GM13977 (cell line): ENCODE data around the gene TM9SF4.

Experiments
- DNase-seq: peaks from one replicate; pipeline ENCODE4 v3.0.0; 2012; ENCODE audit warnings: low spot score
- in situ Hi-C: fragments of 300-500 bp; cut with MboI; formaldehyde crosslinking; loops from one replicate; pipeline ENCODE4 v1.12.0; 2022; ENCODE audit warnings: low sequenced_read_pairs, low pct_unique_long_range_greater_than_20kb, mixed read lengths, inconsistent platforms; ENCODE audit not compliant: unreplicated experiment
- TF ChIP-seq, protein P1 (sequence below): IDR thresholded peaks from 2 replicates; pipeline ENCODE4 v1.5.1; 2012; ENCODE audit warnings: mild to moderate bottlenecking, control low read depth; ENCODE audit not compliant: insufficient read depth; ENCODE audit errors: extremely low read depth, missing control alignments

Gene TM9SF4

DNA sequence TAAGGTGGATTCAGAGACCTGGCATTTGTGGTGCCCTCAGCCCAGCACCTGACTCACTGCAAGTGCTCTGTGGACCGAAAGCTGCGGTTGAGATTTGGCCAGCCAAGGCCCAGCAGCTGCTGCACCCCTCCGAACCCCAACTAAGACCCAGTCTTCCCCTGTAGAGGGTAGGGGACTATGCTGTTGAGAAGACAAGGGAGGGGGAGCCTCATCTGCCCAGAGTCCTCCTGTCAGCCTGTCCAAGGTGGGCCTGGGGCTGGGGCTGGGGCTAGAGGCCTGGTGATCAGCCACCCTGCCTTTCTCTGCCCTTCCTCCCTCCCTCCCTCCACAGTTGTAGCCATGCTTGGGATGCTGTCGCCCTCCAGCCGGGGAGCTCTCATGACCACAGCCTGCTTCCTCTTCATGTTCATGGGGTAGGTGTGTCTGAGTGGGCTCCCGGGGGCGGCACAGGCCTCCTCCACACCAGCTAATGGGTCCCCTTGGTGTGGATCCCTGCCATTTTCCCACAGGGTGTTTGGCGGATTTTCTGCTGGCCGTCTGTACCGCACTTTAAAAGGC is 40.9 kb downstream of the TM9SF4 start:
- TF ChIP-seq, protein P1, sequence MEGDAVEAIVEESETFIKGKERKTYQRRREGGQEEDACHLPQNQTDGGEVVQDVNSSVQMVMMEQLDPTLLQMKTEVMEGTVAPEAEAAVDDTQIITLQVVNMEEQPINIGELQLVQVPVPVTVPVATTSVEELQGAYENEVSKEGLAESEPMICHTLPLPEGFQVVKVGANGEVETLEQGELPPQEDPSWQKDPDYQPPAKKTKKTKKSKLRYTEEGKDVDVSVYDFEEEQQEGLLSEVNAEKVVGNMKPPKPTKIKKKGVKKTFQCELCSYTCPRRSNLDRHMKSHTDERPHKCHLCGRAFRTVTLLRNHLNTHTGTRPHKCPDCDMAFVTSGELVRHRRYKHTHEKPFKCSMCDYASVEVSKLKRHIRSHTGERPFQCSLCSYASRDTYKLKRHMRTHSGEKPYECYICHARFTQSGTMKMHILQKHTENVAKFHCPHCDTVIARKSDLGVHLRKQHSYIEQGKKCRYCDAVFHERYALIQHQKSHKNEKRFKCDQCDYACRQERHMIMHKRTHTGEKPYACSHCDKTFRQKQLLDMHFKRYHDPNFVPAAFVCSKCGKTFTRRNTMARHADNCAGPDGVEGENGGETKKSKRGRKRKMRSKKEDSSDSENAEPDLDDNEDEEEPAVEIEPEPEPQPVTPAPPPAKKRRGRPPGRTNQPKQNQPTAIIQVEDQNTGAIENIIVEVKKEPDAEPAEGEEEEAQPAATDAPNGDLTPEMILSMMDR, result no peak
- in situ Hi-C loops, result no loop called here
- no peak for DNase-seq

DNA sequence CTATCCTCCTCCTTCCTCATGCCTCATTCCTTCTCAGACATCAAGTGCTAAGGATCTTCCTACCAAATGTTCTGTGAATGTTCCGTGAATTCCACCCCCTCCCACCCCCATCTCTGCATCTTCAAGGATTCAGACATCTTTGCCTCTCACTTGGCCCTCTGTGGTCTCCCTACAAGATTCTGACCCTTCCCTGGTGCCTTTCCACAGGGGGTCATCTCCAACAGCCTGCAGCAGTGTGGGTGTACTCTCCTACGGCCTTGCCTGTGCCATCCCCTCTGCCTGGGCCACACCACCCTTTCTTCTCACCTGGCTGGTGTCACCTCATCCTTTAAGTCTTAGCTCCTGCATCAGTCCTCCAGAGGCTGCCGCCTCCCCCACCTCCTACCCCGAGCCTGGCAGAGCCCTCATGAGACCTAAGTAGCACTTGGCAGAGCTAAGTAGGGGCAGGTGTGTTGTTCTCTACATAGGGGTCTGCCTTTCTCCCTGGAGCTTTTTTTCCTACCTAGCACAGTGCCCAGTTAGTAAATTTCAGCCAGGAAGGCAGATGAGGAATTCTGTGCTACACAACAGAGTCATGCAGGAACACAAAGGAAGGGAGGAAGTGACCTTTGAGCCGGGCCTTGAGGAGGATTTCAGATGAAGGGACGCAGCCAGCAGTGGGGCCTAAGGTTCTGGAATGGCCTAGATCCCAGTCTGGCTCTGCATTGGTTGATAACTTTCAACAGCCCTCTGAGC is 43.1 kb downstream of the TM9SF4 start:
- in situ Hi-C loops, result no loop called here
- TF ChIP-seq, protein P1, result no peak
- no peak for DNase-seq

DNA sequence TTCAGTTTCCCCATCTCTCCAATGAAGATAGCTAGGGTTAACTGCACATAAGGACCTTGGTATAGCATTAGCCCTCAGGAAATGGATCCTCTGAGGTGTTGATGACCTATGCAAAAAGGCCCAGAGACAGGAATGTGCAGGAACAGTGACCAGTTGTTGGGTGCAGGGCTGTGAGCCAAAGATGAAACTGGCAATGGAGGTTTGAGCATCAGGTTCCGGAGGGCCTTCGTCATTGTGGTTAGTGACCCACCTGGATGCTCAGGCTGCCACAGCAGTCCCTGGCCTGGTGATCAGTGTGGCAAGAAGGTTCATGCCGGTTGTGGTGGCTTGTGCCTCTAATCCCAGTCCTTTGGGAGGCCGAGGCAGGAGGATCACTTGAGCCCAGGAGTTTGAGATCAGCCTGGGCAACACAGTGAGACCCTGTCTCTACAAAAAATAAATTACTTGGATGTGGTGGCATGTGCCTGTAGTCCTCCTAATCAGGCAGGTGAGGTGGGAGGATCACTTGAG is 43.7 kb downstream of the TM9SF4 start:
- TF ChIP-seq, protein P1, result no peak
- DNase-seq, result no peak
- in situ Hi-C loops, result no loop called here

DNA sequence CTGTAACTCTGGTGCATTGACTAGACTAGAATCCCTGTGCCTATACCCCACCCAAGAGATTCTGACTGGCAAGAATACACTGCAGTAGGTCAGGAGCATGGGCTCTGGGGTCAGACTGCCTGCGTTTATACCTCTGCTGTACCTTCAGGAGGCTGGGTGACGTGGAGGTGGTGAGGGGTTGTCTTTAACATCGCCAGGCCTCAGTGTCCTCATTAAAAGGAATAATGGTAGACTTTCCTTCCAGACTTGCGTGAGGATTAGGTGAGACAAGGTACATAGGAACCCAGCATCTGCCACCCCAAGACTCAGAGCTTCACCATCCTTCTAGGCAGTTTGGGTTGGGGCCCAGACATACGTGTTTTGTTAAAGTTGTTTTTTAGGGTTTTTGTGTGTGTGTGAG is 44.3 kb downstream of the TM9SF4 start:
- no peak for DNase-seq
- in situ Hi-C loops, result no loop called here
- TF ChIP-seq, protein P1, result no peak

DNA sequence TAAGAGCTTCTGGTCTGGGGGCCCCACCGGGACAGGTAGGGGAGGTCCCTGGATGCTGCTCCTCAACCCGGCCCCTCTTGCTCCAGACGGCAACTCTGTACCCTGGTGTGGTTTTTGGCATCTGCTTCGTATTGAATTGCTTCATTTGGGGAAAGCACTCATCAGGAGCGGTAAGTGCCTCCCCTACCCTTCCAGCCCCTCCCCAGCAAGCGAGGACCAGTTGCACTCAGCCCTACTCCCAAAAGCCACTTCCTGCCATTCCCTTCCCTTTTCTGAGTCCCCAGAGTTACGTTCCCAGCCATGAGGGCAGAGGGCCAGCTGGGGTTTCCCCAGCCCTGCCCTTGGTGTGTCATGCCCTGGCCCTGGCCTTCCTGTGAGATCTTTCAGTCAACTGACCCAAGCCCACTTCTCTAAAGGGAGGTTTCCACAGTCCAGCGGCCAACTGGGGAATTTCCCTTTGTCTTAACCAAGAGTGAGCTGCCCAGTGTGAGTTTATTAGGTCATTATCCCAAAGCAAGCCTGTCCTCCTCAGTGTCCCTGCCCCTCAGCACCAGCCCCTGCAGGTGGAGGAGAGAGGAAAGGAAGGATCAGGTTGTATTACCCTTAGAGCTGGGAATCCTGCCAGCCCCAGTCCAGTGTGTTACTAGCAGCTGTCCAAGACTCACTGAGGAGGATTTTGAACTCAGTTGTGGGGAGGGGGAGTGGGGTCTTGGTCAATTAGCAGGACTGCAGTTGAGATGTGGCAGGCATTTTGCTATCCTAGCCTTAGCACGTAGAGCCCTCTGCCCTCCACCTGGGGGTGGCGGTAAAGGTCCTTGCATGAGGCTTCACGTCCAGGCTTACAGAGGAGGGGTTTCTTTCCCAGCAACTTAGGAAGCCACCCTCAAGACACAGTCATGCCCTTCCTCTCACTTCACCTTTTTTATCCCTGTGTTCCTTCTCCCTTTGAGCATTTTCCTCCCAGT is 45.8 kb downstream of the TM9SF4 start:
- peak; percentile 43 for DNase-seq
- in situ Hi-C loops, result no loop called here
- TF ChIP-seq, protein P1, result peak; percentile 59

DNA sequence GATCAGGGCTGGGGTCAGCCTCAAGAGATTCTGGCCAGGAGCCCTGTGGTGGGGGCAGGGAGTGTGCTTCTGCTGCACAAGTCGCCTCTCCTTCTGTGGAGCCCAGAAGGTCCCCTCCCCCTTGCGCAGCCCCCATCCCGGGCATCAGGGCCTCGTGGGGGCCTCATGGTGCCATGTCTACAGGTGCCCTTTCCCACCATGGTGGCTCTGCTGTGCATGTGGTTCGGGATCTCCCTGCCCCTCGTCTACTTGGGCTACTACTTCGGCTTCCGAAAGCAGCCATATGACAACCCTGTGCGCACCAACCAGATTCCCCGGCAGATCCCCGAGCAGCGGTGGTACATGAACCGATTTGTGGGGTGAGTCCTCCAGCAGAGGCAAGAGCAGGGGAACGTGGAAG is 48.1 kb downstream of the TM9SF4 start:
- DNase-seq, result no peak
- in situ Hi-C loops, result no loop called here
- TF ChIP-seq, protein P1, result no peak
